ENCODE measurements around the gene TTPAL.
A peak's percentile ranks its signal among the peaks of the same experiment; 100 is the strongest.

The TTPAL gene

GRCh38 chr20:44475694-44476560 is at the start of gene TTPAL:
TTPAL (plus strand) TSS chr20:44475874; CDS start chr20:44480000, 4,126 bp downstream.
- DNase-seq, result peak; percentile 14 to 63

- no peak for DNase-seq
Measured at GRCh38 chr20:44425923-44426322, 49.8 kb upstream of the TTPAL start.

- DNase-seq, result no peak
Measured at GRCh38 chr20:44426879-44427790, 48.5 kb upstream of the TTPAL start.

- no peak for DNase-seq
Measured at GRCh38 chr20:44427804-44428173, 47.9 kb upstream of the TTPAL start.

DNA sequence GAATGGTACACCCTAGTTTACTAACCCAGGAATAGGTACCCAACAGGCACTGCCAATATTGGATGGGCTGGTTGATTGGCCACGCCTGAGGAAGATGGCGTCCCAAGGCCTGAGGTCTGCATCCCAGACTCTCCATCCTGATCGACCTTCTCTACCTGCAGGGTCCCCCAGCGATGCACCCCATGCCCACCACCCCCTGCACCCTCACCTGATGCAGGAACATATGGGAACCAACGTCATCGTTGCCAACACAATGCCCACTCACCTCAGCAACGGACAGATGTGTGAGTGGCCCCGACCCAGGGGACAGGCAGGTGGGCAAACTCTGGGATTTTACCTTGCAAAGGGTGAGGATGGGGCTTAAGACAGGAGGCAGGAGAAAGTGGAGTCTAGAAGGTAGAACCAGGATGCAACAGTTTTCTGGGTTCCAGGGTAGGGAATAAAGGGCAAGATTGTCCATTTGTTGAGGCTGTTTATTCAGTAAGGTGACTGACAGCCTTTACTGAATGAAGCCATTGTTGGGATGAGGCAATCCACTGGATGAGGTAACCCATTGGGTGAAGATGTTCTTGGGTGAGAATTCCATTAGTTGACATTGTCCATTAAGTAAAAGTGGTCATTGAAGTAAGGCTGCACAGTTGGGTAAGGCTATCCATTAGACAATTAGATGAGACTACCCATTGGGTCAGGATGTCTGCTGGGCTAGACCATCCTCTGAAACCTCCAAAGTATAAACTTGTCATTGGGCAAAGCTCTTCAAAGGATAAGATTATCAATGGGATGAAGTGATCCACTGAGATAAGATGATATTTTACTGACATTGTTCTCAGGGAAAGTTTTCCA is 47.3 kb upstream of the TTPAL start:
- no peak for DNase-seq

DNA sequence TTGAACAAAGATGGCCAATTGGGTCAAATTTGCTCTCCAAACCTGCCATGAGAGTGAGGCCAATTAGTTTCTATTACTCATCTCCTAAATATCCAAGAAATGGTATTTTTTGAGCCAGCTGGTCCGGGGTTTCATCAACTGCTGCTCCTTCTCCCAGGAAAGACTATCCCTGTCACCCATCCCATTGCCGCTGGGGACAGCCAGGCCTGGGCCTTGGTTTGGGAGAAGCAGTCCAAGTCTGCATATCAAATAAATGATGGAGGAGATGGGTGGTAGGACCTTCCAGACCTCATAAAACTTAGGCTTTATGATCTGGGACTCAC is 46.7 kb upstream of the TTPAL start:
- DNase-seq, result no peak

DNA sequence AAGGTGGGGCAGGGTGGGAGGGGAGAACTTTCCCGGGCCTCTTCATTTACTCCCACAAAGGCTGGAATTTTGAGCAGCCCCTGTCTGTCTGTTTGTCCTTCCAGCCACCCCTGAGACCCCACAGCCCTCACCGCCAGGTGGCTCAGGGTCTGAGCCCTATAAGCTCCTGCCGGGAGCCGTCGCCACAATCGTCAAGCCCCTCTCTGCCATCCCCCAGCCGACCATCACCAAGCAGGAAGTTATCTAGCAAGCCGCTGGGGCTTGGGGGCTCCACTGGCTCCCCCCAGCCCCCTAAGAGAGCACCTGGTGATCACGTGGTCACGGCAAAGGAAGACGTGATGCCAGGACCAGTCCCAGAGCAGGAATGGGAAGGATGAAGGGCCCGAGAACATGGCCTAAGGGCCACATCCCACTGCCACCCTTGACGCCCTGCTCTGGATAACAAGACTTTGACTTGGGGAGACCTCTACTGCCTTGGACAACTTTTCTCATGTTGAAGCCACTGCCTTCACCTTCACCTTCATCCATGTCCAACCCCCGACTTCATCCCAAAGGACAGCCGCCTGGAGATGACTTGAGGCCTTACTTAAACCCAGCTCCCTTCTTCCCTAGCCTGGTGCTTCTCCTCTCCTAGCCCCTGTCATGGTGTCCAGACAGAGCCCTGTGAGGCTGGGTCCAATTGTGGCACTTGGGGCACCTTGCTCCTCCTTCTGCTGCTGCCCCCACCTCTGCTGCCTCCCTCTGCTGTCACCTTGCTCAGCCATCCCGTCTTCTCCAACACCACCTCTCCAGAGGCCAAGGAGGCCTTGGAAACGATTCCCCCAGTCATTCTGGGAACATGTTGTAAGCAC is 46.0 kb upstream of the TTPAL start:
- DNase-seq, result no peak

- no peak for DNase-seq
Measured at GRCh38 chr20:44430270-44431065, 45.2 kb upstream of the TTPAL start.

DNA sequence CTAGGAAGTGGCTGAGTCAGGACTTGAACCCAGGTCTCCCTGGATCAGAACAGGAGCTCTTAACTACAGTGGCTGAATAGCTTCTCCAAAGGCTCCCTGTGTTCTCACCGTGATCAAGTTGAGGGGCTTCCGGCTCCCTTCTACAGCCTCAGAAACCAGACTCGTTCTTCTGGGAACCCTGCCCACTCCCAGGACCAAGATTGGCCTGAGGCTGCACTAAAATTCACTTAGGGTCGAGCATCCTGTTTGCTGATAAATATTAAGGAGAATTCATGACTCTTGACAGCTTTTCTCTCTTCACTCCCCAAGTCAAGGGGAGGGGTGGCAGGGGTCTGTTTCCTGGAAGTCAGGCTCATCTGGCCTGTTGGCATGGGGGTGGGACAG is 44.6 kb upstream of the TTPAL start:
- DNase-seq, result no peak

- DNase-seq, result no peak
Measured at GRCh38 chr20:44431502-44432234, 44.0 kb upstream of the TTPAL start.

GRCh38 chr20:44432618-44433577 is 42.8 kb upstream of the TTPAL start:
- DNase-seq, result no peak

DNA sequence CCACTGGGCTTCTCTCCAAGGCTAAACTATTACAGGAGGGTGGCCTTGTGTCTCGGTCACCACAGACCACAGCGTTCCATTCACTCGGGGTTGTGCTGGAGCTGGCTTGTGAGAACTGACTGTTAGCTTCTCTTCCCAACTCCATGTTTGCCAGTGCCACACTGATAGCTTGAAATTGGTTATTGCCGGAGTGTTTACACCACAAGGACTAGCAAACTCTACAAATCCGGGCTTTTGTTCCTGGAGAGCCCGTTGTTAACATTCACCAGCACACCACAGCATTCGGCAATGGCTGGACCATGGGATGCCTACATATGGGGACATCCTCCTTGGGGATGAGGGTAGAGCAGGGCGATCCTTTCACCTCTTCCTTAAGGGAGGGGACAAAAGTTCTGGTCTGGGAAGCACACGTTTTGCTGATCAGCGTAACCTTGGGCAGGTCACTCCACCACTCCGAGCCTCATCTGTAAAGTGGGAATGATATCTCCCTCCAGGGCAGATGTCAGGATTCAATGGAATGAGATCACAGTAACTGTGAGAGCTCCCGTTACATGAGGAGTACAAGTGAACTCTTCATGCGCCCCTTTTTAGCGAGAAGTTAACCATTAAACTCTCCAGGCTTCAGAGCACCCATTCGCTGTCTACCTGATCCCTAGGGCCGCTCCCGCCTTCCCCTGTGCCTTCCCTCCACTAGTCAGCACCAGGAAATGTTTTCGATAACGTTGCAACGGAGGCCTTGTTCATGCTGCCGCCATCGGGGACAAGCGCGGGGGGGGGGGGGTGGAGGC is 41.7 kb upstream of the TTPAL start:
- DNase-seq, result no peak

GRCh38 chr20:44435630-44436335 is 39.9 kb upstream of the TTPAL start:
- no peak for DNase-seq

- DNase-seq, result no peak
Measured at GRCh38 chr20:44436393-44436792, 39.3 kb upstream of the TTPAL start.

DNA sequence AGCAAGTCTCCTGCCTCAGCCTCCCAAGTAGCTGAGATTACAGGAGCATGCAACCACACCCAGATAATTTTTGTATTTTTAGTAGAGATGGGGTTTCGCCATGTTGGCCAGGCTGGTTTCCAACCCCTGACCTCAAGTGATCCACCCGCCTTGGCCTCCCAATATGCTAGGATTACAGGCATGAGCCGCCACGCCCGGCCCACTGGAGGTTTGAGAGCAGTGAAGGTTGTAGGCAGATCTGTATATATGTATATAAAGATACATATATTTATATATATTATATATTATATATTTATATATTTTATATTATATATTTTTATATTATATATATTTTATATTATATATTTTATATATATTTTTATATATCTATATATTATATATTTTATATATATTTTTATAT is 38.2 kb upstream of the TTPAL start:
- DNase-seq, result no peak

DNA sequence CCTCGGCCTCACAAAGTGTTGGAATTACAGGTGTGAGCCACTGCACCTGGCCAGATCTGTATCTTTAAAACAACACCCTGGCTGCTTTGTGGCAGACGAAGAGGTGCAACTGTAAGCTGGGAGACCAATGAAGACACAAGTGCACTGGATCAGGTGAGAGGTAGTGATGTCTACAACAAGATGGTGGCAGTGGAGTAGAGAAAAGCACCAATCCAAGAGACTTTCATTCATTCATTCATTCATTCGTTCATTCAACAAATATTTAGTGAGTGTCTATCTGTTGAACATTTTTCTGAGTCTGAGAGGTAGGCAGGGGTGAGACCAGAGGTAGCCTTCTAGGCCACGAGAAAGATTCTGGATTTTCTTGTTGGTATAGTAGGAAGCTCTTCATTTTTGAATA is 36.9 kb upstream of the TTPAL start:
- DNase-seq, result no peak

- no peak for DNase-seq
Measured at GRCh38 chr20:44439318-44439717, 36.4 kb upstream of the TTPAL start.

Measured in cerebellar nuclear complex (tissue), 1 donor.